Adrenal gland (tissue), 12 donors: Measurements from ENCODE around the gene AOPEP. TPM values are rescaled to one million over a fixed set of nuclear protein-coding genes. Genes with fewer than 3 reads are reported as not detected.

Source experiments
- DNase-seq, 7 donors: peaks; one replicate each; pipeline ENCODE4 v3.0.0-alpha.2; 2019 to 2020
- H3K27ac ChIP-seq, 5 donors: fragments of 200-600 bp; sonication (generic) in 4 of 5; 1 replicate in 3 of 5; 2 replicates in 2 of 5; pipeline versions ENCODE4 v1.5.1 to v1.8.0; 2016 to 2020; ENCODE audit warnings: mild to moderate bottlenecking in 1 of 5
- H3K27me3 ChIP-seq: fragments of 200-600 bp; 2 replicates; pipeline ENCODE4 v1.8.0; 2021
- H3K36me3 ChIP-seq, 2 donors: fragments of 200-600 bp; replicated peaks in 1 of 2; 1 replicate in 1 of 2; 2 replicates in 1 of 2; pipeline versions ENCODE4 v1.5.1 to v1.8.0; 2018 to 2022
- H3K4me1 ChIP-seq, 2 donors: fragments of 200-600 bp; replicated peaks in 1 of 2; 1 replicate in 1 of 2; 2 replicates in 1 of 2; pipeline versions ENCODE4 v1.5.1 to v1.8.0; 2018 to 2021
- H3K4me3 ChIP-seq, 4 donors: fragments of 200-600 bp; sonication (generic) in 3 of 4; one replicate each; pipeline ENCODE4 v1.5.1; 2016 to 2018
- H3K9me3 ChIP-seq, 3 donors: fragments of 200-600 bp; sonication (generic) in 1 of 3; replicated peaks in 1 of 3; 1 replicate in 2 of 3; 2 replicates in 1 of 3; pipeline versions ENCODE4 v1.5.1 to v1.8.0; 2016 to 2021
- POLR2A ChIP-seq, 2 donors: fragments of 450-650 bp; IDR thresholded peaks; one replicate each; pipeline ENCODE4 v1.6.1; 2017; ENCODE audit warnings: antibody characterized with exemption in 2 of 2, mild to moderate bottlenecking in 2 of 2, moderate library complexity in 1 of 2
- WGBS, 4 donors: extraction: QIAGEN DNeasy Blood & Tissue Kit in 2 of 4; methylation state at CpG; one replicate each; pipeline versions ENCODE4 v1.1.5 to v1.1.7; 2013 to 2017; 5-methylcytosine and 5-hydroxymethylcytosine counted together
- intact Hi-C, 2 donors: fragments of 100-400 bp; cut with DNase I; formaldehyde crosslinking; loops; one replicate each; pipeline versions ENCODE4 v1.14.1 to v1.15.0; 2022 to 2023
- polyA plus RNA-seq, 3 donors: library from polyadenylated mRNA; stranded (reverse); fragments of 200-250 nt in 2 of 3; fragments of 350-450 nt in 1 of 3; fragmentation: Illumina TruSeq in 1 of 3; extraction: RNeasy Lipid Tissue Mini Kit (QIAGEN cat#74804) in 1 of 3; gene quantifications; one replicate each; pipeline ENCODE4 v1.2.3, GENCODE V29; 2013 to 2014
- total RNA-seq, 9 donors: library from RNA; depleted of rRNA in 4 of 9; stranded (reverse); fragments of >200 nt in 4 of 9; fragments of 120-200 nt in 1 of 9; fragmentation: NEBNext Ultra II Directional in 1 of 9; extraction: Animal tissue kit (Norgen Biotek cat#: 25700) in 1 of 9; gene quantifications; one replicate each; pipeline versions ENCODE4 v1.1.0 to v1.2.4, GENCODE V29; 2013 to 2023
- TF ChIP-seq, protein P1 (sequence below), 6 experiments: fragments of 450-650 bp in 4 of 6; fragments of 200-600 bp in 2 of 6; sonication (generic) in 1 of 6; IDR thresholded peaks; 1 replicate in 5 of 6; 2 replicates in 1 of 6; pipeline versions ENCODE4 v1.5.1 to v1.8.0; 2016 to 2021; ENCODE audit warnings: antibody characterized with exemption in 6 of 6, mild to moderate bottlenecking in 2 of 6, moderate library complexity in 1 of 6
- donor health status: healthy with polysubstance abuse.
- donor health status: Bipolar disorder and iron deficiency.
- donor health status: DM: yes; HTN: yes; CAD: no.
- donor health status: DM: no; HTN: no; CAD: no.
- donor health status: DM: no; HTN: no; CAD: no.
- donor health status: DM: yes; HTN: yes; CAD: no.

Gene AOPEP
- total and polyA plus RNA-seq, 12 donors: 31.0 to 99.6 (median 71.0) TPM

DNA sequence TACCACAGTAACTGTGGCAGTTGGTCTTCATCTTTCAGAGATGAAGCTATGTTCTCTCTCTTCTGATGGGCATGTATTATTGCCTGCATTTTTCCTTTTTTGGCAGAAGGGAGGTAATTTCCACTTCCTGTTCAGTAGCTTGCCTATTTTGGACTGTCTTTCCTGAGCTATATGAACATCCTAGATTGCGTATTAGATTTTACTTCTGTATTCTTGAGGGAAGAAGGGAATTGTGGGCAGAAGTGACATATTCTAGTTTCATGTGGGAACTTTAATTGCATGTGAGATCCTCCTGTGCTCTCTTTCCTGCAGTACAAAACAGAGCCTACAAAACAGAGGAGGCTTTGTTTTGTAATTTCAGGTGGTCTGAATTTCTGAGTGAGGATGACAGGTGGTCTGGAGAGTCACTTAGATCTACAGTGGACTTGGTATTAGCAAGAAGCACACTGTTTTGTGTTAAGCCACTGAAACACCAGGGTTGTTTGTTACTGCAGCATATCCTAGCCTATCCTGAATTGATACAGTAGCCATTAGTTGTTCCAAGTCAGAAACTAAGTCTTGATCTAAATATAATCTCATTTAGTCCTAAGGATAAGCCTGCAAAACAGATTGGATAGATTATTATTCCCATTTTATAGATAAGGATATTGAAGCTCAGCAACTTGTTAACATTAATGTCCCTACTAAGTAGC, 68.1 kb downstream of the AOPEP start:
- Histone ChIP-seq H3K36me3 (no peaks in the 10 kb centered on the region), H3K9me3 (no peaks in the 10 kb centered on the region), H3K4me1 (peaks cover 0 to 5% of the 10 kb centered on the region in 2 donors), H3K27me3 (no peaks in the 10 kb centered on the region), H3K4me3 (no peak overlapping the region), H3K27ac (no peak overlapping the region)
- intact Hi-C loops: no loop called here
- TF ChIP-seq POLR2A (IDR thresholded peaks at IDR 0.05): no peak
- WGBS, 4 donors: 67 to 95% (median 88%) methylated on average over 1 of the region's 1 CpG
- no peak for DNase-seq

DNA sequence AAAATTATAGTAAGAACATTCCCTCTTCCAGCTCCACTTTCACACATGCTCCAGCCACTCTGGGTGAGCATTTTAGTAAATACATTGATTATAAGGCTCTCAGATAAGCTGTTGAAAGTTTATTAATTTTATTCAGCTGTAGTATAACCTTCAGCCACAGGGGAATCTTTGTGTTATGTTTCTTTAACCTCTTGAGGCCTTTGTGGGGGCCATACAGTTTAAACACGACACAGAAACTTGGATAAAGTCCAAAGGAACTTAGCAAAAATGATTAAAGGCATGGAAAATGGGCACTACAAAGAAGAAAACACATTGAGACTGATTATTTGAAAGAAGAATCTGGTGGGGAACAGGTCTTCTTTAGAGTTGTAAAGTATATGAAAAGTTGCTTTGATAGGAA, 70.2 kb downstream of the AOPEP start:
- no peak for DNase-seq
- Histone ChIP-seq H3K9me3 (no peaks in the 10 kb centered on the region), H3K27me3 (no peaks in the 10 kb centered on the region), H3K36me3 (no peaks in the 10 kb centered on the region), H3K4me1 (peaks cover 0 to 13% of the 10 kb centered on the region in 2 donors), H3K27ac (no peak overlapping the region), H3K4me3 (no peak overlapping the region)
- no peak for TF ChIP-seq POLR2A (IDR thresholded peaks at IDR 0.05)
- TF ChIP-seq, protein P1, sequence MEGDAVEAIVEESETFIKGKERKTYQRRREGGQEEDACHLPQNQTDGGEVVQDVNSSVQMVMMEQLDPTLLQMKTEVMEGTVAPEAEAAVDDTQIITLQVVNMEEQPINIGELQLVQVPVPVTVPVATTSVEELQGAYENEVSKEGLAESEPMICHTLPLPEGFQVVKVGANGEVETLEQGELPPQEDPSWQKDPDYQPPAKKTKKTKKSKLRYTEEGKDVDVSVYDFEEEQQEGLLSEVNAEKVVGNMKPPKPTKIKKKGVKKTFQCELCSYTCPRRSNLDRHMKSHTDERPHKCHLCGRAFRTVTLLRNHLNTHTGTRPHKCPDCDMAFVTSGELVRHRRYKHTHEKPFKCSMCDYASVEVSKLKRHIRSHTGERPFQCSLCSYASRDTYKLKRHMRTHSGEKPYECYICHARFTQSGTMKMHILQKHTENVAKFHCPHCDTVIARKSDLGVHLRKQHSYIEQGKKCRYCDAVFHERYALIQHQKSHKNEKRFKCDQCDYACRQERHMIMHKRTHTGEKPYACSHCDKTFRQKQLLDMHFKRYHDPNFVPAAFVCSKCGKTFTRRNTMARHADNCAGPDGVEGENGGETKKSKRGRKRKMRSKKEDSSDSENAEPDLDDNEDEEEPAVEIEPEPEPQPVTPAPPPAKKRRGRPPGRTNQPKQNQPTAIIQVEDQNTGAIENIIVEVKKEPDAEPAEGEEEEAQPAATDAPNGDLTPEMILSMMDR (IDR thresholded peaks at IDR 0.05): no peak
- intact Hi-C loops: no loop called here
- WGBS, 4 donors: 35 to 45% (median 42%) methylated on average over 1 of the region's 1 CpG

DNA sequence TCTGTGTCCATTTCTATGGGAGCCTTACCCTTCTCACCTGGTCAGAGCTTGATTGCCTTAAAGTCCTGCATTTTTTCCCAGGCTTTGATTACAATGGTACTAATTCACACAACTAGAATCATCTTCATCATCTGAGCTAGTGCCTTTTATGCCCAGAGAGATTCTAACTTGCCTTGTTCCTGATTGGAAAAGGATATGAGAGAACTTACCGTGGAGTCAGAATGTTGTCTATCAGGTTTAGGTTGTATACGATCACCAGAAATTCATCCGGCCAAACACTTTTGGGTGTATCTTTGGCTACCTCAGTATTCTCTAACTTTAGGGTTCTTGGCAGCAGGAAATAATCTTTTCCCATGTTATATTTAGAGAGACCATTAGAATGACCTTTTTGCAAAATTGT, 71.7 kb downstream of the AOPEP start:
- TF ChIP-seq, protein P1 (IDR thresholded peaks at IDR 0.05): no peak
- no peak for TF ChIP-seq POLR2A (IDR thresholded peaks at IDR 0.05)
- Histone ChIP-seq H3K9me3 (no peaks in the 10 kb centered on the region), H3K36me3 (no peaks in the 10 kb centered on the region), H3K4me1 (peaks cover 0 to 18% of the 10 kb centered on the region in 2 donors), H3K4me3 (no peak overlapping the region), H3K27me3 (no peaks in the 10 kb centered on the region), H3K27ac (no peak overlapping the region)
- intact Hi-C loops: no loop called here
- no peak for DNase-seq
- WGBS, 4 donors: 92 to 98% (median 94%) methylated on average over 3 of the region's 3 CpGs

DNA sequence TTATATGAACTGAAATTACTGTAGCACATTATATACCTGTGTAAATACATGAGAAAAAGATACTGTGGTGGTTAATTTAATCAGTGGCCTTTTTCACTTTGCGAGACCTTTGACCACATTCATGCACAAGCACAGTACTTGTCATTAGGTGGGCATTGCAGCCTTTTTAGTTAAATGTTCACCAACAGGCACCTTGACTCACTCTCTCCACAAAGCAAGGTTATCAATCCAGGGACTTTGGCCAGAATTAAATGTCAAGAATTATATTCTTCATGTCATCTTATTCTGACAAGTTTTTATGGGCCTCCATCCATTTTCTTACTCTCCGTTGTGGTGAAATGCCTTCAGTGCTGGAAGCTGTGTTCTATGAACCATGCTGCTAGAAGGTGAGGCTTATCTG, 72.2 kb downstream of the AOPEP start:
- Histone ChIP-seq H3K9me3 (no peaks in the 10 kb centered on the region), H3K27me3 (no peaks in the 10 kb centered on the region), H3K36me3 (no peaks in the 10 kb centered on the region), H3K4me1 (peaks cover 0 to 18% of the 10 kb centered on the region in 2 donors), H3K27ac (no peak overlapping the region), H3K4me3 (no peak overlapping the region)
- intact Hi-C loops: no loop called here
- WGBS, 4 donors: 73 to 80% (median 76%) methylated on average over 2 of the region's 2 CpGs
- DNase-seq: no peak
- TF ChIP-seq, protein P1 (IDR thresholded peaks at IDR 0.05): no peak
- TF ChIP-seq POLR2A (IDR thresholded peaks at IDR 0.05): no peak
